Calu3 (cell line): ENCODE measurements around the gene MPPED2. TPM values are rescaled to one million over a fixed set of nuclear protein-coding genes. Genes with fewer than 3 reads are reported as not detected.

Experiments used
- BruUV-seq: library from RNA; stranded (reverse); fragments of 400-500 nt; replicated peaks from 2 replicates; lab custom pipeline; 2021; lab: Mats Ljungman, UMichigan
- CTCF ChIA-PET: fragments of 300-600 bp; sonication (Branson Sonifier 250); formaldehyde crosslinking; loops from one replicate; lab custom pipeline; 2022; ENCODE audit warnings: antibody characterized with exemption; lab: Charles Lee
- DNase-seq: peaks from one replicate; pipeline ENCODE4 v3.0.0; 2022
- H3K27ac Mint-ChIP-seq: one replicate; pipeline ENCODE4 v1.8.0; 2022; ENCODE audit warnings: mixed read lengths; ENCODE audit not compliant: unreplicated experiment
- H3K27me3 Mint-ChIP-seq: one replicate; pipeline ENCODE4 v1.8.0; 2022; ENCODE audit warnings: mixed read lengths; ENCODE audit not compliant: unreplicated experiment
- H3K36me3 Mint-ChIP-seq: one replicate; pipeline ENCODE4 v1.8.0; 2022; ENCODE audit warnings: mild to moderate bottlenecking, moderate library complexity, mixed read lengths; ENCODE audit not compliant: insufficient read depth, unreplicated experiment
- H3K4me1 Mint-ChIP-seq: one replicate; pipeline ENCODE4 v1.8.0; 2022; ENCODE audit warnings: mild to moderate bottlenecking, low read depth, mixed read lengths; ENCODE audit not compliant: unreplicated experiment
- H3K4me3 Mint-ChIP-seq: one replicate; pipeline ENCODE4 v1.8.0; 2022; ENCODE audit warnings: mild to moderate bottlenecking, low read depth, moderate library complexity, mixed read lengths; ENCODE audit not compliant: unreplicated experiment
- H3K9me3 Mint-ChIP-seq: one replicate; pipeline ENCODE4 v1.8.0; 2022; ENCODE audit warnings: low read depth, mixed read lengths; ENCODE audit not compliant: unreplicated experiment
- intact Hi-C: fragments of 100-400 bp; cut with micrococcal nuclease; formaldehyde crosslinking; loops from one replicate; pipeline ENCODE4 v1.10.0; 2022; ENCODE audit not compliant: unreplicated experiment
- total RNA-seq: library from RNA; stranded (reverse); gene quantifications from 2 replicates; pipeline ENCODE4 v1.2.3, GENCODE V29; 2022
- TF ChIP-seq, protein P1 (sequence below): fragments of 200-600 bp; IDR thresholded peaks from one replicate; pipeline ENCODE4 v1.8.0; 2022; ENCODE audit warnings: antibody characterized with exemption; ENCODE audit not compliant: unreplicated experiment

The MPPED2 gene
- total RNA-seq, 1 experiment from 2014 or later, result not detected

DNA sequence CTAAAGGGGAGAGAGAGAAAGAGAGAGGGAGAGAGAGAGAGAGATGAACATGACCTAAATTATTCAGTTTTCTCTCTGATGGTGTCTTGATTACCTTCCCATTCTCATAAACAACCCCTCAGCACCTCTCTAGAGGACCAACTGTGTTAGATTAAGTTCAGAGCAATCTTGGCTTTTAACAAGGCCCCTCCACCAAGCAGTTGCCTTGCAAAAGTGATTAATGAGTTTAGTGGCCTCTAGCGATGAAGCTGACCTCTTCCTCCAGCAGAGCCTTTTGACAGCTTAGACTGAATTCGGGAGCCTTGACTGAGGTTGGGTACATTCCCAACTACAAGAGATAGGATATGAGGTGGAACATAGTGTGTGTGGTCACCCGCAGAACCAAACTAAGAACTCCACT is 197.2 kb downstream of the MPPED2 start:
- H3K4me3 Mint-ChIP-seq, result no peak overlapping the region
- intact Hi-C loops, result no loop called here
- no peak for DNase-seq
- no TSS peak for BruUV-seq
- CTCF ChIA-PET, result no interaction called here
- no peaks in the 10 kb centered on the region for H3K9me3 Mint-ChIP-seq
- H3K27me3 Mint-ChIP-seq, result no peaks in the 10 kb centered on the region
- no peaks in the 10 kb centered on the region for H3K36me3 Mint-ChIP-seq
- no peaks in the 10 kb centered on the region for H3K4me1 Mint-ChIP-seq
- TF ChIP-seq, protein P1, sequence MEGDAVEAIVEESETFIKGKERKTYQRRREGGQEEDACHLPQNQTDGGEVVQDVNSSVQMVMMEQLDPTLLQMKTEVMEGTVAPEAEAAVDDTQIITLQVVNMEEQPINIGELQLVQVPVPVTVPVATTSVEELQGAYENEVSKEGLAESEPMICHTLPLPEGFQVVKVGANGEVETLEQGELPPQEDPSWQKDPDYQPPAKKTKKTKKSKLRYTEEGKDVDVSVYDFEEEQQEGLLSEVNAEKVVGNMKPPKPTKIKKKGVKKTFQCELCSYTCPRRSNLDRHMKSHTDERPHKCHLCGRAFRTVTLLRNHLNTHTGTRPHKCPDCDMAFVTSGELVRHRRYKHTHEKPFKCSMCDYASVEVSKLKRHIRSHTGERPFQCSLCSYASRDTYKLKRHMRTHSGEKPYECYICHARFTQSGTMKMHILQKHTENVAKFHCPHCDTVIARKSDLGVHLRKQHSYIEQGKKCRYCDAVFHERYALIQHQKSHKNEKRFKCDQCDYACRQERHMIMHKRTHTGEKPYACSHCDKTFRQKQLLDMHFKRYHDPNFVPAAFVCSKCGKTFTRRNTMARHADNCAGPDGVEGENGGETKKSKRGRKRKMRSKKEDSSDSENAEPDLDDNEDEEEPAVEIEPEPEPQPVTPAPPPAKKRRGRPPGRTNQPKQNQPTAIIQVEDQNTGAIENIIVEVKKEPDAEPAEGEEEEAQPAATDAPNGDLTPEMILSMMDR, result no peak
- no peak overlapping the region for H3K27ac Mint-ChIP-seq

- intact Hi-C loops, result no loop called here
- Mint-ChIP-seq H3K4me3 (no peak overlapping the region), H3K9me3 (no peaks in the 10 kb centered on the region), H3K36me3 (no peaks in the 10 kb centered on the region), H3K27me3 (no peaks in the 10 kb centered on the region), H3K27ac (no peak overlapping the region), H3K4me1 (no peaks in the 10 kb centered on the region)
- no TSS peak for BruUV-seq
- CTCF ChIA-PET, result no interaction called here
- TF ChIP-seq, protein P1, result no peak
- no peak for DNase-seq
Observed at GRCh38 chr11:30387891-30388861, 198.0 kb downstream of the MPPED2 start.

DNA sequence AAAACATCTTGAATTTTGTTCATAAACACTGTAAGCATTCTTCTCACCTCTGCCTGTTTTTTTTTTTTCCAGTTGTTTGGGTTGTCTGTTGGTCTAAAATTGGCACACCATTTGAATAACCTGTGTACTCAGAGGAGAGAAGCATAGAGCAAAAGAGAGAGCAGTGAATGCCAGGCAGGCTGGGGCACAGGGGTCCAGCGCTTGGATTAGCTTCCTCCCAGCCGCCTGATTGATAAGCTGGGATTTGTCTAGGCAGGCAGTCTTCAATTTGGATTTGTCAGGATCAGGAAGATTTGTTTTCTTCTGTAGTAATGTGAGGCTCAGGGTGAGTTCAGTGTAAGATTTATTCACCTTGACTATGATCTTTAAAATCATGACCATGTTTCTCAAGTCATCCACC is 204.3 kb downstream of the MPPED2 start:
- BruUV-seq, result no TSS peak
- Mint-ChIP-seq H3K4me1 (no peaks in the 10 kb centered on the region), H3K36me3 (no peaks in the 10 kb centered on the region), H3K27ac (no peak overlapping the region), H3K27me3 (no peaks in the 10 kb centered on the region), H3K4me3 (no peak overlapping the region), H3K9me3 (no peaks in the 10 kb centered on the region)
- CTCF ChIA-PET, result no interaction called here
- intact Hi-C loops, result no loop called here
- TF ChIP-seq, protein P1, result no peak
- DNase-seq, result no peak

DNA sequence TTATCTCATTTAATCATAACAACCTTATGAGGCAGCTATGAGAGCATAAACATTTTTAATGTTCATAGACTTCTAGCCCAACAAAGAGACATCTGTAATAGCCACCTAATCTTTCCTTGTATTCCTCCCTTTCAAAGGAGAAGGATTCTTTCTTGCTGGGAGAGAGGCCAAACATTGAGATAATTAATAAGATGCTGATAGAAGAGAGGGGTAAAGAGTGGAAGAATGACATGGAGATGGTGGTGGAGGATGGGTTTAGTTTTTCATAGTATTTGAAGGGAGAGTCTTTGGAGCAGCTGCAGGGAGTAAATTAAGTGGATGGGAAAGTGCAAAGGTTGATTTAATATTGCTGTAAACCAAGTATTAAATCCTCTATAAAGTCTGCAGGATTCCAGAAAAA is 205.3 kb downstream of the MPPED2 start:
- Mint-ChIP-seq H3K27me3 (no peaks in the 10 kb centered on the region), H3K27ac (no peak overlapping the region), H3K4me1 (no peaks in the 10 kb centered on the region), H3K4me3 (no peak overlapping the region), H3K9me3 (no peaks in the 10 kb centered on the region), H3K36me3 (no peaks in the 10 kb centered on the region)
- TF ChIP-seq, protein P1, result no peak
- no TSS peak for BruUV-seq
- CTCF ChIA-PET, result no interaction called here
- no peak for DNase-seq
- intact Hi-C loops, result no loop called here
